GM11168 (cell line): ENCODE data around the gene RAD51B.

ENCODE experiments used
- in situ Hi-C: fragments of 300-500 bp; cut with MboI; formaldehyde crosslinking; loops from one replicate; pipeline ENCODE4 v1.12.0; 2022; ENCODE audit warnings: low sequenced_read_pairs; ENCODE audit not compliant: unreplicated experiment

Gene RAD51B

GRCh38 chr14:68450391-68451120 lies 631.0 kb downstream of the RAD51B start:
- in situ Hi-C loops, result no loop called here

GRCh38 chr14:68451696-68452373 lies 632.3 kb downstream of the RAD51B start:
- in situ Hi-C loops, result no loop called here

DNA sequence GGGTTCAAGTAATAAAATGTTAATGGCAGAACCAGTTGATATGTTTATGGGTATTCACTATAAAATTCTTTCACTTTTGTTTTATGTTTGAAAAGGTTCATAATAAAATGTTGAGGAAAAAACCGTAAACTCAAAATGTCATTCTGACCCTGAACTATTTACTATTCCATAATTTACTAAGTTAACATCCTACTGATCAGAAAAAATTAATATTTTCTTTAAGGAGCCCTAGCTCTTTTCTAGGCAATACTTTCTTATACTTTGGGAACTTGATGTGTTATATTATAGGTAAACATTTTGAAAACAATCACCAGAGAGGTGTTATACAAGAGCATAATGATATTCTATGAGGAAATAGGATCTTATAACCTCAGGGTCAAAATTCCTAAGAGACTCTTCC lies 638.7 kb downstream of the RAD51B start:
- in situ Hi-C loops, result no loop called here

GRCh38 chr14:68458840-68459469 lies 639.4 kb downstream of the RAD51B start:
- in situ Hi-C loops, result no loop called here

DNA sequence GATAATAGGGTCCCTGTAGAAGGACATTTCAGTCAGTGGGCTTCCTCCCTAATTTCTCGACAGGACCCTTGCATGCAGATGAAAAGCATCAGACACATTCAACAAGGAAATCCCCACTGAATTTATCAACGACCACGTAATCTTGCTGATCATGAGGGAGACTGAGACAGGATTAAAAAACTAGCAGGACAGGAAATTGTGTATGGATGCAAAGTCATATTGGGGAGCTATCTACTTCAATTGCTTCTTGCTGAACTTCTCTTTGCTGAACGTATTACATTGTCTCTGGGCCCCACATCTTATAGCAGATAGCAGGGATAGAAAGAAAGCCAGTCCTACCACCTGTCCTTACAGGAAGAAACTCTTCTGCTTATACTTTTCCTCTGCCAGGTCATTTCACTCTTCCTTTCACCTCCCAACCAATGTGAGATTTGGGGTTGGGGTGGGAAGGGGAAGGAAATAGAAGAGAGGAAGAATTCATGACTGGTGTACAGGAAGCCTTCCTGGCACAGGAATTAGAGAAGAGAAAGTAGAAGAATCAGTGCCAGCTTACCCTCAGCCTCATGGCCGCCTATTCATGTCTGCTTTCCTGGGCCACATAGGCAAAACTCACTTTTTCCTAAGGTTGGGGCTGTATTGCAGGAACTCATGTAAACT lies 640.0 kb downstream of the RAD51B start:
- in situ Hi-C loops, result no loop called here

GRCh38 chr14:68460541-68460940 lies 641.0 kb downstream of the RAD51B start:
- in situ Hi-C loops, result no loop called here

GRCh38 chr14:68461086-68461485 lies 641.5 kb downstream of the RAD51B start:
- in situ Hi-C loops, result no loop called here

GRCh38 chr14:68462683-68463082 lies 643.1 kb downstream of the RAD51B start:
- in situ Hi-C loops, result no loop called here

- in situ Hi-C loops, result no loop called here
These were observed 643.7 kb downstream of the RAD51B start for GRCh38 chr14:68463299-68463698.

DNA sequence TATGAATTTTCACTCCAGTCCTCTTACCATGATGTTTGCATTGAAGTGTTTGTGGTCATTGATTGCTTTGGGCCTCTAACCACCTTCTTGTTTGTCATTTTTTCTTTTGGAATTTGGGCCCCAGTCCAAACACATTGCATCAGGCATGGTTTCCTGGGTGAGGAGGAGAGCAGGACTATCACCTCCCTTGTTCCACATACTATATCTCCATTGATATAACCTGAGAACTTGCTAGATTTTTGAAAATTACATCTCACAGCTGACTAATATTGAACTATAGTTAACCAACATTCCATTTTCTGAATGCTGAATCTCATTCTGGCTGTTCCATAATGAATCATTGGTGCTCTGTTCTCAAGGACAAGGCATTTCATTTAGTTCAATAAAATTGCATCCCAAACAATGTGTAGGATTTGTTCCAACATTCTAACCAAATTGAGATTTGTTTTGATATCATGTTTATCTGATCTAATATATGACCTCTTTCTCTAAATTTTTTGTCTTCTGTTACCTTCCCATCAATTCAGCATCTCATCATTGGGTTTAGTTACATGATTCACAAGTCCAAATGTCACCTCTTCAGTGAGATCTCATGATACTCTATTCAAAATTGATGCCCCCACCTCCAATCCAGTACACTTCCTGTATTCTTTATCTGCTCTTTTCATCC lies 644.3 kb downstream of the RAD51B start:
- in situ Hi-C loops, result no loop called here

GRCh38 chr14:68464711-68465110 lies 645.1 kb downstream of the RAD51B start:
- in situ Hi-C loops, result no loop called here

DNA sequence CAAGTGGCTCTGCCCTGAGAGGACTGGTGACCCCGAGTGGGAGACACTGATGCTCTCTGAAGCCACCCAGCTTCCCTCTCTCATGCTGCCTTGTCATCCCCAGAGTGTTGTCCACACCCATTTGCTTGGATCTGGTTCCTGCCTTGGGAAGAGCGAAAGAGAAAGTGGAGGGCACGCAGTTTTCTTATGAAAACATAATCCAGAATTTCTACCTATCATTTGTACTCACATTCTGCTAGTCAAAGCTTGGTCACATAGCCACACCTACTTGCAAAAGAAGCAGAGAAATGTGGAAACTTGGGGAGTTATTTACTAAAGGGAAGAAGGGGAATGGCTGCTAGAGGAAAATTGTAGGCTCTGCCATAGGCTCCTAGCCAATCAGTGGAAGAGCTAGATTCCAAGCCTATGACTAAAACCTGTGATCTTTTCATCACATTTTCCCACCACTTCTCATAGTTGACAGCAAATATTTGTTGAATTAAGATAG lies 647.0 kb downstream of the RAD51B start:
- in situ Hi-C loops, result no loop called here

DNA sequence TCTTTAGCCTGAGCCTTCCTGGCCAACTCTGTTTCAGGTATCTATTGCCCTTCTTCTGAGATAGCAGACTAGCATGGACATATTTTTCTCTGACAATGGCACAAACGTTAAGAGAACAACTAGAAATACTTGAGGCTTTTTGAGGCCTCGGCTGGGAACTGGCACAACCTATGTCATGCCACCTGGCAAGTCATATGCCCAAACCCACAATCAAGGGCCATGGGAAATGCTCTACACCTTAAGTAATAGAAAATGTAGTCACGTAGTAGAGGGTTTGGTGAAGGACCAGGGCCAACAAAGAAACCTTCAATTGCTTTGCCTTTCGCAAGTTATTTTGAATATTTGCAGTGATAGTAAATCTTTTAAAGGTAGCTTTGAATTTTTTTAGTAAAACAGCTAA lies 647.8 kb downstream of the RAD51B start:
- in situ Hi-C loops, result no loop called here

GRCh38 chr14:68468437-68469207 lies 649.0 kb downstream of the RAD51B start:
- in situ Hi-C loops, result no loop called here

DNA sequence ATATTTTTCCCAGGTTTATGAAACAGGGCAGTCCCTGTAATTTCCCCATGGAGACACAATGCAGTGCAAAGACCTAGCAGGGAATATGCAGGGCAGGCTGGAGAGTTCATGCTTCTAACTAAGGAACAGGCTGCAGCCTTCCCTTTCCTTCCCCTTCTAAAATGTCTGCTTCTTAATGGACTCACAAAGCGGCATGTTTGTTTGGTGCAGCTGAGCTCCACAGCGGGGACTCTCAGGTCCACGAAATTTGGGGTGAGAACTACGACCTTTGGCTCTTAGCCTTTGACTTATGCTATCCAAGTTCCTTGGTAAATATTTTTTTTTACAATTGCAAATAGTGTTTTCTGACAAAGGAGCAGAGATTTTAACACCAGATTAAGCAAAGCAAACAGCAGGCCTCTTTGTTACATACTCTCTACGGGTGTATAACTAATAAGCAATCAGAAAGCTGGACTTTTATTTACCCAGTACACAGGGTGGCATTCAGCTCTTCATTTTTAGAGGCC lies 649.7 kb downstream of the RAD51B start:
- in situ Hi-C loops, result no loop called here

- in situ Hi-C loops, result no loop called here
These were observed 650.8 kb downstream of the RAD51B start for GRCh38 chr14:68470361-68470760.

DNA sequence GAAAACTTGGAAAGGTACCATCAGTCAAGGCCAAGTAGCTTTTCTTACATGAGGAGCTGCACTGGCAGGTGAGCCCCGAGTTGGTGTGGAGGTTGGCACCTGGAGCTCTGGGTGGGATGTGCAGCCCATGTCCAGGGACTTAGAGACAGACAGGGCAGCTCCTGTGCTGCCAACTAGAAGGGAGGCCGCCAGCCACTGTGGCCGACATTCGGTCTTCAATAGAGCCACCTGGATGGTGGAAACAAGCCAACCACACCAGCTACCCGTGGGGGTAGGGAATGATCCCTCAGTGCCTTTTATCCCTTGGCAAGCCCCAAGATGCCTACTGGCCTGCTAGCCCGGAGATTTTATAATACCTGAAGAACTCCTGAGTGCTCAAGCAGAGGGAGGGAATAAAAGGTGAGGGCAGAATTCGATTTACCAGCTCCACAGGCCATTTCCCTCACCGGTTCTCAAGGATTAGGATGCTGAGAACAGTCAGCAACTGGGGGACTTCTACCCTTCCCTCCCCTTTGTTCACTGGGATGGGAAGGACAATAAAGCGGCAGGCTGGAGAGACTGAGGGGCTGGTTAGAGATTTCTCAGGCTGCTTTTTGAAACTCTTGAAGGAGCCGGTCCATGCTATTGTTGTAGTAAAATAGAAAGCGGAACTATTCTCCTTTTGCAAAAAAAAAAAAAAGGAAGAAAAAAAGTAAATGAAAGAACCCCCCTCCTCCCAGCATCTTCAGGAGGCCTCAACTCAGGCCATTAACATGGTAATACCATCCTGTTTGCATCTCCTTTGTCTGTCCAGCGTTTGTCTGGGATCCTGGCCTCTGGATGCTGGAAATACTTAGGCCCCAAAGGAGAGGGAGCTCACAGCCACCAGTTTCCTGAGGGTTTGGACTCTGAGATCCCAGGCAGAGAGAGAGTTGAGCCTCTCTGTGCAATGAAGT lies 651.7 kb downstream of the RAD51B start:
- in situ Hi-C loops, result no loop called here

DNA sequence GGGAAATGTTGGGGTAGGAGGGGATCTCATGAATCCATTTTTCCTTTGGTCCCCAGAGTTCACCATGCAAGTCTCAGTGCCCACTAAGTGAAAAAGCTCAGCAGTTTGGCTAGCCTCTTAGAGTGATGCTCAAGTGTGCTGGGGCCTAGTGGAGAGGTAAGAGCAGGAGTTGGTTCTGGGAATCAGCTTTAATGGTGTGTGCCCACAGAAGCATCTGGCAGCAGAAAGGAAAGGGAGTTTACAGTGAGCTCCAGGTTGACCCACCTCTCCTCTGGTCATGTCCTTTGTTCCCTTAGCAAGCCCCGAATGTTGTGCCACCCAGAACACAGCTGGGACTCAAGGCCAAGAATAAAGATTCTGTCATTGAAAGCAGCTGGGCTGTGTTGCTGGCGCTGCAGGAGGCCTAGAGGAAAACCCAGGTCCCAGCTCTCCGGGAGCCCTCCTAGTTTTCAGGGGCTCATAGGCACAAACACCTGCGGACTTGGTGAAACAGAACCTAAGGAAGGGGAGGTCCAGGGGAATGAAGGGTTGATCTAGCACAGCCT lies 652.5 kb downstream of the RAD51B start:
- in situ Hi-C loops, result no loop called here
